NCI-H187 treated with DMSO at 0.1 percent for 48 hours (cell line): ENCODE data around the gene ACACA.
A peak's percentile ranks its signal among the peaks of the same experiment; 100 is the strongest.
"Not testable (repeated sequence)": the region's sequence is repeated elsewhere in the genome, so short reads cannot be mapped to it uniquely, and the experiment has no call there.

ENCODE experiments used
- DNase-seq: peaks from one replicate; lab custom pipeline; 2025; lab: John Stamatoyannopoulos, UW

ACACA gene

GRCh38 chr17:37393352-37393751 lies 13.3 kb downstream of the ACACA start:
- no peak for DNase-seq

- no peak for DNase-seq
Measured at GRCh38 chr17:37392024-37392590, 14.5 kb downstream of the ACACA start.

GRCh38 chr17:37391146-37391545 lies 15.5 kb downstream of the ACACA start:
- DNase-seq, result no peak

- DNase-seq, result no peak
Measured at GRCh38 chr17:37389160-37389559, 17.5 kb downstream of the ACACA start.

GRCh38 chr17:37388266-37388665 lies 18.4 kb downstream of the ACACA start:
- DNase-seq, result no peak

GRCh38 chr17:37386462-37386861 lies 20.2 kb downstream of the ACACA start:
- DNase-seq, result no peak

GRCh38 chr17:37385474-37385990 lies 21.1 kb downstream of the ACACA start:
- DNase-seq, result no peak

GRCh38 chr17:37384560-37385149 lies 22.0 kb downstream of the ACACA start:
- DNase-seq, result no peak

- no peak for DNase-seq
Measured at GRCh38 chr17:37382056-37382455, 24.6 kb downstream of the ACACA start.

- no peak for DNase-seq
Measured at GRCh38 chr17:37375706-37376105, 30.9 kb downstream of the ACACA start, which contains the start of gene C17orf78. Gene C17orf78, plus strand, starts transcription at chr17:37375985. Its CDS starts 108 bp downstream, at chr17:37376093.

- DNase-seq, result peak; percentile 32
Measured at GRCh38 chr17:37373530-37374159, 33.0 kb downstream of the ACACA start.

GRCh38 chr17:37368577-37368976 lies 38.1 kb downstream of the ACACA start:
- DNase-seq, result no peak

- DNase-seq, result no peak
Measured at GRCh38 chr17:37365589-37365988, 41.0 kb downstream of the ACACA start.

- DNase-seq, result no peak
Measured at GRCh38 chr17:37361543-37361942, 45.1 kb downstream of the ACACA start.

- no peak for DNase-seq
Measured at GRCh38 chr17:37360632-37361031, 46.0 kb downstream of the ACACA start.

GRCh38 chr17:37359682-37360188 lies 46.9 kb downstream of the ACACA start:
- no peak for DNase-seq

- no peak for DNase-seq
Measured at GRCh38 chr17:37358830-37359681, 47.6 kb downstream of the ACACA start.

GRCh38 chr17:37358098-37358829 lies 48.4 kb downstream of the ACACA start:
- DNase-seq, result no peak

- DNase-seq, result not testable (repeated sequence)
Measured at GRCh38 chr17:37356796-37357569, 49.7 kb downstream of the ACACA start.

- DNase-seq, result not testable (repeated sequence)
Measured at GRCh38 chr17:37346863-37347402, 59.7 kb downstream of the ACACA start.
